Measurements from ENCODE around the gene IGSF21. TPM values are rescaled to one million over a fixed set of nuclear protein-coding genes. Genes with fewer than 3 reads are reported as not detected.

The IGSF21 gene
- total RNA-seq, 2 donors from 2014 or later: not detected

GRCh38 chr1:18085387-18086074 is 22.1 kb upstream of the IGSF21 start:
- Mint-ChIP-seq H3K27ac (no peak overlapping the region), H3K27me3 (ENCODE audit: low read depth) (no peaks in the 10 kb centered on the region), H3K9me3 (no peaks in the 10 kb centered on the region), H3K4me3 (no peak overlapping the region), H3K4me1 (ENCODE audit: low read depth) (no peaks in the 10 kb centered on the region), H3K36me3 (ENCODE audit: insufficient read depth in 2 of 2) (no peaks in the 10 kb centered on the region)
- ATAC-seq (replicated peaks in 1 of 2) (no peak), DNase-seq (no peak)

- Mint-ChIP-seq H3K4me3 (no peak overlapping the region), H3K4me1 (ENCODE audit: low read depth) (no peaks in the 10 kb centered on the region), H3K27me3 (ENCODE audit: low read depth) (peaks cover 17% of the 10 kb centered on the region), H3K36me3 (ENCODE audit: insufficient read depth in 2 of 2) (no peaks in the 10 kb centered on the region), H3K9me3 (no peaks in the 10 kb centered on the region), H3K27ac (no peak overlapping the region)
- no peak for DNase-seq
- ATAC-seq (replicated peaks in 1 of 2): no peak
Observed at GRCh38 chr1:18088077-18088594, 19.5 kb upstream of the IGSF21 start.

DNA sequence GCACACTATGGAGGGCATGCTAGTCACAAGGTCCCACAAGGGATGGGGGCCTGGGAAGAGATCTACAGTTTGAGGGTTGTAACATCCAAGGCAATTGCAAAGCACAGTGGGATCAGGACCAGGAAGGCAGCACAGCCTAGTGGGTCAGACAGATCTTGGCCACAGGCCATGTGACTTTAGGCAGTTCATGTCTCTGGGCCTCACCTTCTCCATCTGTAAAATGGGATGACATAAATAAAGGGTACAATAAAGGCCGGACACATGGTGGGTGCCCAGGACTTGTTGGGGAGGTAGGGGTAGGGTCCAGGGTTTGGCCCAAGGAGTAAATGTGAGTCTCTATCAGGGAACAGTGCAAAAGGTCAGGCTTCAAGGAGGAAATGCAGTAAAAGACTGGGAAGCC is 18.1 kb upstream of the IGSF21 start:
- DNase-seq (no peak), ATAC-seq (replicated peaks in 1 of 2) (no peak)
- no peak overlapping the region for H3K4me3 Mint-ChIP-seq
- no peaks in the 10 kb centered on the region for H3K4me1 Mint-ChIP-seq (ENCODE audit: low read depth)
- peaks cover 26% of the 10 kb centered on the region for H3K27me3 Mint-ChIP-seq (ENCODE audit: low read depth)
- H3K36me3 Mint-ChIP-seq (ENCODE audit: insufficient read depth in 2 of 2): no peaks in the 10 kb centered on the region
- H3K27ac Mint-ChIP-seq: no peak overlapping the region
- H3K9me3 Mint-ChIP-seq: no peaks in the 10 kb centered on the region

GRCh38 chr1:18090636-18091035 is 17.0 kb upstream of the IGSF21 start:
- no peaks in the 10 kb centered on the region for H3K36me3 Mint-ChIP-seq (ENCODE audit: insufficient read depth in 2 of 2)
- peaks cover 26% of the 10 kb centered on the region for H3K27me3 Mint-ChIP-seq (ENCODE audit: low read depth)
- no peak for ATAC-seq (replicated peaks in 1 of 2)
- no peak for DNase-seq
- H3K4me1 Mint-ChIP-seq (ENCODE audit: low read depth): no peaks in the 10 kb centered on the region
- no peak overlapping the region for H3K4me3 Mint-ChIP-seq
- H3K27ac Mint-ChIP-seq: no peak overlapping the region
- H3K9me3 Mint-ChIP-seq: no peaks in the 10 kb centered on the region

GRCh38 chr1:18091660-18092446 is 15.7 kb upstream of the IGSF21 start:
- Mint-ChIP-seq H3K4me1 (ENCODE audit: low read depth) (no peaks in the 10 kb centered on the region), H3K4me3 (no peak overlapping the region), H3K27ac (no peak overlapping the region), H3K27me3 (ENCODE audit: low read depth) (peaks cover 26% of the 10 kb centered on the region), H3K36me3 (ENCODE audit: insufficient read depth in 2 of 2) (no peaks in the 10 kb centered on the region), H3K9me3 (no peaks in the 10 kb centered on the region)
- ATAC-seq (replicated peaks in 1 of 2): no peak
- no peak for DNase-seq

DNA sequence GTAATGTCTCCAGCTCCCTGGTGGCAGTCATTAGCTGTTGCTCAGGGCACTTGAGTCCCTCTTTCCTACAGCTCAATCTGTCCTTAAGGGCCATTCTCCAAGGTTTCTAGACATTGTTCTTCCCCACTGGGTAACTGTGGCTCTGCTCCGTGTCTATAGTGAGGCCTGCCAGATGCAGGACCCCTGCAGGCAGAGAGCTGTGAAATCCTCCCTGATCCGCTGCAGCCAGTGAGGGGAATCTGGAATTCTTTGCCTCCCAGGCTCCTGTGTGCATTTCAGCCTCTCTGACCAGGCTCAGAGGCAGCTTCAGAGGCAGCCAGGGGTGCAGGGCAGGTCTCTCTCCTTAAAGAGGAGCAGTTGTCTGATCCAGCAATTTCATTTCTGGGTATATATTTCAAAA is 14.4 kb upstream of the IGSF21 start:
- Mint-ChIP-seq H3K4me1 (ENCODE audit: low read depth) (no peaks in the 10 kb centered on the region), H3K27me3 (ENCODE audit: low read depth) (peaks cover 35% of the 10 kb centered on the region), H3K4me3 (no peak overlapping the region), H3K27ac (no peak overlapping the region), H3K9me3 (no peaks in the 10 kb centered on the region), H3K36me3 (ENCODE audit: insufficient read depth in 2 of 2) (no peaks in the 10 kb centered on the region)
- ATAC-seq (replicated peaks in 1 of 2): no peak
- DNase-seq: no peak

DNA sequence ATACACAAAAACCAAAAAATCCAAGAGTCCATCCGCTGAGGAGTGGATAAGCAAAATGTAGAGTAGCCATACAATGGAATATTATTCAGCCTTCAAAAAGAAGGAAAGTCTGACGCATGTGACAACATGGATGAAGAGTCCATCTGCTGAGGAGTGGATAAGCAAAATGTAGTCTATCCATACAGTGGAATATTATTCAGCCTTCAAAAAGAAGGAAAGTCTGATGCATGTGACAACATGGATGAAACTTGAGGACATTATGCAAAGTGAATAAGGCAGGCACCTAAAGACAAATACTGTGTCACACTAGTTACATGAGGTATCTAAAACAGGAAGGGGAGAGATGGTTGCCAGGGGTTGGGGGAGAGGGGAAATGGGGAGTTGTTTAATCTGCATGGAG is 14.0 kb upstream of the IGSF21 start:
- Mint-ChIP-seq H3K27ac (no peak overlapping the region), H3K36me3 (ENCODE audit: insufficient read depth in 2 of 2) (no peaks in the 10 kb centered on the region), H3K27me3 (ENCODE audit: low read depth) (peaks cover 37% of the 10 kb centered on the region), H3K4me3 (no peak overlapping the region), H3K9me3 (no peaks in the 10 kb centered on the region), H3K4me1 (ENCODE audit: low read depth) (no peaks in the 10 kb centered on the region)
- DNase-seq: no peak
- no peak for ATAC-seq (replicated peaks in 1 of 2)

DNA sequence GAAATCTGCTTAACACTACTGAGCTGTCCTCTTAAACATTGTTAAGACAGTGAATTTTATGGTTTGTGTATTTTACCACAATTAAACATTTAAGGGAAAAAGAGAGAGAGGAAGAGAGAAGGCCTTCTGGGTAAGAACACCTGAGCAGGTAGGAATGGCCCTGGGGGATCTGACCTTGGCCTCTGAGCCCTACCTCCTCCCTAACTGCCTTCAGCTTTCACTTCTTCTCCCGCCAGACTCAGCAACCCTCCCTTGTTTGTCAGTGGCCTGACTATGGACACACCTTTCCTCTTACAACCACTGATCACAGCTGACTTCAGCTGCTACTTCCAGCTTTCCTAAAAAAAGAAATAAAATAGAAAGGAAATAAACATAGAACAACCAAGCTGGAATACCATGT is 13.5 kb upstream of the IGSF21 start:
- ATAC-seq (replicated peaks in 1 of 2) (no peak), DNase-seq (no peak)
- no peak overlapping the region for H3K27ac Mint-ChIP-seq
- no peak overlapping the region for H3K4me3 Mint-ChIP-seq
- no peaks in the 10 kb centered on the region for H3K4me1 Mint-ChIP-seq (ENCODE audit: low read depth)
- no peaks in the 10 kb centered on the region for H3K36me3 Mint-ChIP-seq (ENCODE audit: insufficient read depth in 2 of 2)
- peaks cover 40% of the 10 kb centered on the region for H3K27me3 Mint-ChIP-seq (ENCODE audit: low read depth)
- no peaks in the 10 kb centered on the region for H3K9me3 Mint-ChIP-seq

DNA sequence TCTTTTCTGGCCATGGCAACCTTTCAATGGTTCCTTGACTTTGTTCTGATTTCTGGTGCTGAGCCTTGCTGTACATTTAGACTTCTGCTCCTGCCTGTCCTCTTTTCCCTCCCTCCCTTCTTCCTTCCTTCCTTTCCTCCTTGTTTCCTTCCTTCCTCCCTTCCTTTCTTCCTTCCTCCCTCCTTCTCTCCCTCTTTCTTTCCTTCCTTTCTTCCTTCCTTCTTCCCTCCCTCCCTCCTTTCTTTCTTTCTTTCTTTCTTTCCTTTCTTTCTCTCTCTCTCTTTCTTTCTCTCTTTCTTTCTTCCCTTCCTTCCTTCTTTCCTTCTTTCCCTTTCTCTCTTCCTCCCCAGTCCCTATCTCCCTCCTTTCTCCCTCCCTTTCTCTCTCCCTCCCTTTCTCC is 10.4 kb upstream of the IGSF21 start:
- no peaks in the 10 kb centered on the region for H3K4me1 Mint-ChIP-seq (ENCODE audit: low read depth)
- H3K9me3 Mint-ChIP-seq: no peaks in the 10 kb centered on the region
- no peak overlapping the region for H3K4me3 Mint-ChIP-seq
- H3K36me3 Mint-ChIP-seq (ENCODE audit: insufficient read depth in 2 of 2): no peaks in the 10 kb centered on the region
- ATAC-seq (replicated peaks in 1 of 2) (no peak), DNase-seq (no peak)
- no peak overlapping the region for H3K27ac Mint-ChIP-seq
- peaks cover 45% of the 10 kb centered on the region for H3K27me3 Mint-ChIP-seq (ENCODE audit: low read depth)

DNA sequence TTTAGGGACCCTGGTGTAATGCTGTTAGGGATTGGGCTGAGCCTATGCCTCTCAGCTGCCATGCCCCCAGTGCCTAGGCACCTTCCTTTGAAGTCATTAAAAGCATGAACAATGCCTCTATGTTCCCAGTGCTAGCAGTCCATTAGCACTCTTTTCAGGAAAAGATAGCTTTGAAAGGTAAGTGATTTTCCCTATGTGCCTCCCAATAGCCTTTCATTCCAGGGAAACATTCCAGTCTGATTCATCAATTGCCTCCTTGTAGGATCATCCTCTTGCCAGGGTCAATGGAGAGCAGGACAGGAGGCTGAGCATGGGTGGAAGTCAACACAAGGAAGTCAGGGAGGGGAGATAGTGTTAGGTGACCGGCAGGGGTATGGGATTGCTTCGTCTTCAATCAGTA is 8.6 kb upstream of the IGSF21 start:
- Mint-ChIP-seq H3K36me3 (ENCODE audit: insufficient read depth in 2 of 2) (no peaks in the 10 kb centered on the region), H3K27me3 (ENCODE audit: low read depth) (peaks cover 36% of the 10 kb centered on the region), H3K27ac (no peak overlapping the region), H3K4me3 (no peak overlapping the region), H3K4me1 (ENCODE audit: low read depth) (no peaks in the 10 kb centered on the region), H3K9me3 (peaks cover 0 to 2% of the 10 kb centered on the region in 2 donors)
- no peak for DNase-seq
- ATAC-seq (replicated peaks in 1 of 2): no peak

GRCh38 chr1:18100060-18100459 is 7.5 kb upstream of the IGSF21 start:
- Mint-ChIP-seq H3K27me3 (ENCODE audit: low read depth) (peaks cover 39% of the 10 kb centered on the region), H3K27ac (no peak overlapping the region), H3K4me3 (no peak overlapping the region), H3K4me1 (ENCODE audit: low read depth) (no peaks in the 10 kb centered on the region), H3K9me3 (peaks cover 0 to 2% of the 10 kb centered on the region in 2 donors), H3K36me3 (ENCODE audit: insufficient read depth in 2 of 2) (no peaks in the 10 kb centered on the region)
- DNase-seq (no peak), ATAC-seq (replicated peaks in 1 of 2) (no peak)

DNA sequence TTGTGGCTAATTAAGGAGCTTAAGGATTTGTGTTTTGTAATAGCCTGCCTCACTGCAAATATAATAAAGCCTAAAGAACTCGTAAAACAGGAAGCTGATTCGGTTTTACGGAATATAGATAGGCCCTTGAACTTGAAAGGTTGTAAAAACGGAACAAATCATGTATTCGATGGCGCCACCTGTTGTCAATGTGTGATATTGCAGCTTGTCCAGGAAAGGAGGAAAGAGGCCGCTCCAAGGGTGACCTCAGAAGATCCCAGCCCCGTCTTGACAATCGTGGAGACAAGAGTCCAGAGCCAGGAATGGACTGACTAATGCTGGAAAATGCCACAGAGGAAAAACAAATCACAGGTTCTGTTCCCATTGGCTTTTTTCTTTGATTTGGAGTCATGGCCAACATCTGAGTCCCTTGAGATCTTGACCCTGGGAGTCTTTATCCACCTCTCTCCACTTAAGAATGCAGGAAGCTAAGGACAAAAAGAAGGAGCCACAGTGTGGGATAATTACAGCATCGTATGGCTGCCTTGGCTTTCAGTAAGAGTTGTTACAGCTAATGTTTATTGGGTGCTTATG is 7.0 kb upstream of the IGSF21 start:
- H3K36me3 Mint-ChIP-seq (ENCODE audit: insufficient read depth in 2 of 2): no peaks in the 10 kb centered on the region
- H3K4me3 Mint-ChIP-seq: no peak overlapping the region
- H3K27ac Mint-ChIP-seq: no peak overlapping the region
- no peaks in the 10 kb centered on the region for H3K4me1 Mint-ChIP-seq (ENCODE audit: low read depth)
- no peak for ATAC-seq (replicated peaks in 1 of 2)
- peak; percentile 28 to 54 for DNase-seq
- H3K9me3 Mint-ChIP-seq: peaks cover 0 to 2% of the 10 kb centered on the region in 2 donors
- peaks cover 39% of the 10 kb centered on the region for H3K27me3 Mint-ChIP-seq (ENCODE audit: low read depth)

GRCh38 chr1:18101508-18101907 is 6.1 kb upstream of the IGSF21 start:
- no peaks in the 10 kb centered on the region for H3K4me1 Mint-ChIP-seq (ENCODE audit: low read depth)
- peaks cover 45% of the 10 kb centered on the region for H3K27me3 Mint-ChIP-seq (ENCODE audit: low read depth)
- DNase-seq (no peak), ATAC-seq (replicated peaks in 1 of 2) (no peak)
- H3K36me3 Mint-ChIP-seq (ENCODE audit: insufficient read depth in 2 of 2): no peaks in the 10 kb centered on the region
- H3K9me3 Mint-ChIP-seq: peaks cover 0 to 2% of the 10 kb centered on the region in 2 donors
- H3K4me3 Mint-ChIP-seq: no peak overlapping the region
- no peak overlapping the region for H3K27ac Mint-ChIP-seq

Data from activated T-cell treated with anti-CD3 and anti-CD28 coated beads, Interleukin-2, amount 50 U/mL, for 72 hours (primary cell).